DMS 273 treated with DMSO at 0.1 percent for 48 hours (cell line): ENCODE data around the gene AKTIP.

ENCODE experiments used
- DNase-seq: peaks from one replicate; lab custom pipeline; 2025; lab: John Stamatoyannopoulos, UW

AKTIP gene

GRCh38 chr16:53476867-53477266 lies 26.1 kb downstream of the AKTIP start:
- no peak for DNase-seq

GRCh38 chr16:53465606-53466280 lies 37.3 kb downstream of the AKTIP start:
- peak; percentile 37 for DNase-seq

GRCh38 chr16:53458635-53459034 lies 44.4 kb downstream of the AKTIP start:
- no peak for DNase-seq

- no peak for DNase-seq
These were observed 45.3 kb downstream of the AKTIP start for GRCh38 chr16:53457670-53458069.

GRCh38 chr16:53456625-53457024 lies 46.4 kb downstream of the AKTIP start:
- no peak for DNase-seq

GRCh38 chr16:53453928-53454327 lies 49.1 kb downstream of the AKTIP start:
- DNase-seq = no peak

GRCh38 chr16:53449816-53450517 lies 53.0 kb downstream of the AKTIP start:
- DNase-seq = no peak

- DNase-seq = no peak
These were observed 56.9 kb downstream of the AKTIP start for GRCh38 chr16:53446090-53446489.

GRCh38 chr16:53445534-53445933 lies 57.5 kb downstream of the AKTIP start:
- no peak for DNase-seq
